IMR-90 (cell line): ENCODE data around the gene DENND1A. TPM values are rescaled to one million over a fixed set of nuclear protein-coding genes. Genes with fewer than 3 reads are reported as not detected.

Source experiments
- ATAC-seq: fragments of 200-7000 bp; cut with Tn5 transposase; 2 replicates; pipeline ENCODE4 v1.9.1; 2020; ENCODE audit warnings: low read depth, mild to moderate bottlenecking, moderate library complexity
- BruUV-seq: library from RNA; stranded (reverse); fragments of 400-500 nt; replicated peaks from 2 replicates; lab custom pipeline; 2021; lab: Mats Ljungman, UMichigan
- CTCF ChIA-PET: fragments of 300-600 bp; formaldehyde crosslinking; extraction: SDS; loops from one replicate; lab custom pipeline; 2021; ENCODE audit warnings: antibody characterized with exemption; lab: Yijun Ruan, JAX
- POLR2A ChIA-PET: fragments of 300-600 bp; sonication (Branson Sonifier 250); formaldehyde crosslinking; loops from one replicate; lab custom pipeline; 2022; ENCODE audit warnings: antibody characterized with exemption; ENCODE audit not compliant: unreplicated experiment; lab: Charles Lee
- DNase-seq: peaks from one replicate; pipeline ENCODE4 v3.0.0; 2013
- H2AFZ ChIP-seq: replicated peaks from 2 replicates; pipeline ENCODE3; 2013; ENCODE audit warnings: low read length, mild to moderate bottlenecking; ENCODE audit not compliant: poor library complexity
- H2AK5ac ChIP-seq: 2 replicates; pipeline ENCODE4 v1.6.1; 2013; ENCODE audit warnings: low read depth, low read length, inconsistent platforms
- H2AK9ac ChIP-seq: replicated peaks from 2 replicates; pipeline ENCODE3; 2013; ENCODE audit warnings: mild to moderate bottlenecking, low read depth, low read length, moderate library complexity; ENCODE audit not compliant: poor library complexity
- H2BK120ac ChIP-seq: 2 replicates; pipeline ENCODE4 v1.6.1; 2013; ENCODE audit warnings: low read depth, low read length, inconsistent platforms
- H2BK15ac ChIP-seq: 3 replicates; pipeline ENCODE4 v1.6.1; 2013; ENCODE audit warnings: low read depth, low read length, inconsistent platforms
- H2BK20ac ChIP-seq: 2 replicates; pipeline ENCODE4 v1.6.1; 2013; ENCODE audit warnings: low read depth, mild to moderate bottlenecking, inconsistent platforms, low read length, moderate library complexity
- H2BK5ac ChIP-seq: 2 replicates; pipeline ENCODE4 v1.6.1; 2013; ENCODE audit warnings: mild to moderate bottlenecking, low read depth, low read length, inconsistent platforms; ENCODE audit not compliant: poor library complexity, severe bottlenecking
- H3K14ac ChIP-seq: replicated peaks from 2 replicates; pipeline ENCODE4 v1.6.1; 2013; ENCODE audit warnings: low read depth, low read length, inconsistent platforms
- H3K18ac ChIP-seq: 2 replicates; pipeline ENCODE4 v1.6.1; 2013; ENCODE audit warnings: low read depth, low read length, control low read depth
- H3K23ac ChIP-seq: 2 replicates; pipeline ENCODE4 v1.6.1; 2013; ENCODE audit warnings: low read depth, low read length, inconsistent platforms
- H3K27ac ChIP-seq: 2 replicates; pipeline ENCODE4 v1.5.1; 2013; ENCODE audit warnings: mild to moderate bottlenecking, control low read depth, low read length; ENCODE audit not compliant: insufficient read depth
- H3K27me3 ChIP-seq: 2 replicates; pipeline ENCODE4 v1.6.1; 2013; ENCODE audit warnings: low read length; ENCODE audit not compliant: control insufficient read depth, insufficient read depth
- H3K36me3 ChIP-seq: 2 replicates; pipeline ENCODE4 v1.6.1; 2013; ENCODE audit warnings: low read length, mixed read lengths; ENCODE audit not compliant: control insufficient read depth, insufficient read depth
- H3K4ac ChIP-seq: 2 replicates; pipeline ENCODE4 v1.6.1; 2013; ENCODE audit warnings: low read depth, low read length, inconsistent platforms
- H3K4me1 ChIP-seq: 2 replicates; pipeline ENCODE4 v1.6.1; 2013; ENCODE audit warnings: low read length, mixed read lengths; ENCODE audit not compliant: control insufficient read depth, insufficient read depth
- H3K4me2 ChIP-seq: 2 replicates; pipeline ENCODE4 v1.6.1; 2013; ENCODE audit warnings: low read depth, mild to moderate bottlenecking, control low read depth, low read length, moderate library complexity
- H3K4me3 ChIP-seq: 2 replicates; pipeline ENCODE4 v1.5.1; 2013; ENCODE audit warnings: low read depth, mild to moderate bottlenecking, control low read depth, low read length, moderate library complexity; ENCODE audit not compliant: insufficient read depth
- H3K56ac ChIP-seq: 2 replicates; pipeline ENCODE4 v1.6.1; 2013; ENCODE audit warnings: low read length, inconsistent platforms; ENCODE audit not compliant: insufficient read depth; ENCODE audit errors: extremely low read depth
- H3K79me1 ChIP-seq, 2 experiments: 2 replicates each; pipeline ENCODE4 v1.6.1; 2013; ENCODE audit warnings: low read length in 2 of 2, inconsistent platforms in 1 of 2, low read depth in 1 of 2
- H3K9ac ChIP-seq: 2 replicates; pipeline ENCODE4 v1.6.1; 2013; ENCODE audit warnings: low read depth, low read length, control low read depth
- H3K9me1 ChIP-seq: 2 replicates; pipeline ENCODE4 v1.6.1; 2013; ENCODE audit warnings: low read length, inconsistent platforms; ENCODE audit not compliant: insufficient read depth
- H3K9me3 ChIP-seq: 2 replicates; pipeline ENCODE4 v1.6.1; 2013; ENCODE audit warnings: low read length; ENCODE audit not compliant: control insufficient read depth, insufficient read depth
- H4K20me1 ChIP-seq: 2 replicates; pipeline ENCODE4 v1.6.1; 2013; ENCODE audit warnings: low read length, inconsistent platforms; ENCODE audit not compliant: insufficient read depth
- H4K5ac ChIP-seq: 2 replicates; pipeline ENCODE4 v1.6.1; 2013; ENCODE audit warnings: mild to moderate bottlenecking, low read depth, low read length, control low read depth
- H4K8ac ChIP-seq, 2 experiments: 2 replicates each; pipeline ENCODE4 v1.6.1; 2013; ENCODE audit warnings: low read depth in 2 of 2, low read length in 2 of 2, control low read depth in 1 of 2, inconsistent platforms in 1 of 2
- H4K91ac ChIP-seq: 2 replicates; pipeline ENCODE4 v1.6.1; 2013; ENCODE audit warnings: low read depth, low read length, inconsistent platforms; ENCODE audit not compliant: insufficient read depth
- FOS ChIP-seq: fragments of 150-350 bp; IDR thresholded peaks from 2 replicates; pipeline ENCODE4 v1.6.1; 2016; ENCODE audit warnings: low read depth, low read length
- MAFK ChIP-seq: IDR thresholded peaks from 2 replicates; pipeline ENCODE4 v1.6.1; 2012; ENCODE audit warnings: low read depth, low read length, improper control_type of control experiment
- MXI1 ChIP-seq: IDR thresholded peaks from 2 replicates; pipeline ENCODE4 v1.6.1; 2012; ENCODE audit warnings: low read depth, mild to moderate bottlenecking, low read length, moderate library complexity, borderline replicate concordance
- RFX5 ChIP-seq: IDR thresholded peaks from 2 replicates; pipeline ENCODE4 v1.8.0; 2012; ENCODE audit warnings: low read depth, mild to moderate bottlenecking, low read length, moderate library complexity
- WGBS, 2 experiments: methylation state at CpG; one replicate each; pipeline versions ENCODE4 v1.1.5 to v1.1.7; 2013; ENCODE audit warnings: missing lambda C conversion rate in 2 of 2; ENCODE audit not compliant: insufficient read length in 1 of 2; ENCODE audit errors: extremely low coverage in 2 of 2; 5-methylcytosine and 5-hydroxymethylcytosine counted together
- dilution Hi-C: fragments of 300-500 bp; cut with HindIII; formaldehyde crosslinking; loops from one replicate; pipeline ENCODE4 v1.14.3; 2018; ENCODE audit warnings: low sequenced_read_pairs; ENCODE audit not compliant: unreplicated experiment
- in situ Hi-C: fragments of 300-500 bp; cut with MboI; formaldehyde crosslinking; loops from 3 replicates; pipeline ENCODE4 v1.14.3; 2019; ENCODE audit warnings: low sequenced_read_pairs, inconsistent platforms, mixed read lengths
- intact Hi-C: fragments of 100-400 bp; cut with micrococcal nuclease; formaldehyde crosslinking; loops from 2 replicates; pipeline ENCODE4 v1.10.0; 2022
- polyA plus RNA-seq, 3 experiments: library from polyadenylated mRNA; depleted of rRNA; stranded (reverse); fragments of >200 nt; gene quantifications; 2 replicates each; pipeline ENCODE4 v1.2.3, GENCODE V29; 2012; ENCODE audit warnings: low replicate concordance in 1 of 3
- total RNA-seq: library from RNA; depleted of rRNA; stranded (reverse); fragments of >200 nt; gene quantifications from 2 replicates; pipeline ENCODE4 v1.2.3, GENCODE V29; 2012
- TF ChIP-seq, protein P1 (sequence below): fragments of 150-350 bp; IDR thresholded peaks from 2 replicates; pipeline ENCODE4 v1.6.1; 2017; ENCODE audit warnings: mild to moderate bottlenecking, antibody characterized with exemption, low read length, low read depth
- TF ChIP-seq, protein P2 (sequence below): fragments of 150-350 bp; IDR thresholded peaks from 2 replicates; pipeline ENCODE4 v1.6.1; 2016; ENCODE audit warnings: low read depth, mild to moderate bottlenecking, low read length, moderate library complexity, borderline replicate concordance

Gene DENND1A
- total and polyA plus RNA-seq, 2 of the 4 experiments (the other 2 are of a cell fraction), result 21.4 to 27.6 TPM

- WGBS, 2 experiments, result 93% methylated on average over 3 of the region's 12 CpGs; no CpG with 5 or more reads in 1 of the 2 experiments
- Histone ChIP-seq H3K4ac (no peak overlapping the region), H4K20me1 (no peaks in the 10 kb centered on the region), H4K8ac (no peak overlapping the region), H3K79me1 (no peaks in the 10 kb centered on the region; a peak in 1 of 4 replicates), H3K14ac (no peak overlapping the region), H2AK5ac (no peak overlapping the region), H3K23ac (no peak overlapping the region), H3K18ac (no peak overlapping the region), H3K56ac (no peak overlapping the region), H3K27ac (no peak overlapping the region), H3K4me2 (no peak overlapping the region), H2AK9ac (no peak overlapping the region), H3K27me3 (no peaks in the 10 kb centered on the region), H3K4me3 (no peak overlapping the region), H3K9me3 (no peaks in the 10 kb centered on the region), H2AFZ (no peak overlapping the region), H2BK15ac (no peak overlapping the region), H2BK120ac (no peak overlapping the region), H3K36me3 (peaks cover 2% of the 10 kb centered on the region; the same call in 1 of the 2 replicates), H2BK5ac (no peak overlapping the region), H3K9ac (no peak overlapping the region), H3K9me1 (0 out of 2 replicates have a peak, but pooled peaks cover 3% of the 10 kb centered on the region), H2BK20ac (no peak overlapping the region), H4K91ac (no peak overlapping the region), H3K4me1 (no peaks in the 10 kb centered on the region), H4K5ac (no peak overlapping the region)
- DNase-seq (no peak), ATAC-seq (no peak)
- no TSS peak for BruUV-seq
- TF ChIP-seq, protein P1, sequence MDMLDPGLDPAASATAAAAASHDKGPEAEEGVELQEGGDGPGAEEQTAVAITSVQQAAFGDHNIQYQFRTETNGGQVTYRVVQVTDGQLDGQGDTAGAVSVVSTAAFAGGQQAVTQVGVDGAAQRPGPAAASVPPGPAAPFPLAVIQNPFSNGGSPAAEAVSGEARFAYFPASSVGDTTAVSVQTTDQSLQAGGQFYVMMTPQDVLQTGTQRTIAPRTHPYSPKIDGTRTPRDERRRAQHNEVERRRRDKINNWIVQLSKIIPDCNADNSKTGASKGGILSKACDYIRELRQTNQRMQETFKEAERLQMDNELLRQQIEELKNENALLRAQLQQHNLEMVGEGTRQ, result no peak
- TF ChIP-seq MXI1 (no peak), RFX5 (no peak), FOS (no peak), MAFK (no peak)
- TF ChIP-seq, protein P2, sequence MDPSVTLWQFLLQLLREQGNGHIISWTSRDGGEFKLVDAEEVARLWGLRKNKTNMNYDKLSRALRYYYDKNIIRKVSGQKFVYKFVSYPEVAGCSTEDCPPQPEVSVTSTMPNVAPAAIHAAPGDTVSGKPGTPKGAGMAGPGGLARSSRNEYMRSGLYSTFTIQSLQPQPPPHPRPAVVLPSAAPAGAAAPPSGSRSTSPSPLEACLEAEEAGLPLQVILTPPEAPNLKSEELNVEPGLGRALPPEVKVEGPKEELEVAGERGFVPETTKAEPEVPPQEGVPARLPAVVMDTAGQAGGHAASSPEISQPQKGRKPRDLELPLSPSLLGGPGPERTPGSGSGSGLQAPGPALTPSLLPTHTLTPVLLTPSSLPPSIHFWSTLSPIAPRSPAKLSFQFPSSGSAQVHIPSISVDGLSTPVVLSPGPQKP, result no peak
- ChIA-PET CTCF (no interaction called here), POLR2A (no interaction called here)
- intact Hi-C loops, result no loop called here
- dilution Hi-C loops, result no loop called here
- in situ Hi-C loops, result no loop called here
These were observed 274.8 kb downstream of the DENND1A start for GRCh38 chr9:123654994-123655637.
